ENCODE data around the gene TMPRSS11D.
A peak's percentile ranks its signal among the peaks of the same experiment; 100 is the strongest.

The TMPRSS11D gene

GRCh38 chr4:67909905-67910584, 26.2 kb upstream of the TMPRSS11D start:
- Mint-ChIP-seq H3K27me3 (peaks cover 3% of the 10 kb centered on the region), H3K4me1 (no peaks in the 10 kb centered on the region), H3K4me3 (no peak overlapping the region), H3K9me3 (peaks cover 7% of the 10 kb centered on the region), H3K36me3 (peaks cover 2% of the 10 kb centered on the region), H3K27ac (no peak overlapping the region)
- no peak for ATAC-seq (ENCODE audit: low read depth)
- peak in 1 of 2 donors; percentile 12 for DNase-seq (ENCODE audit: low spot score in 2 of 2)

GRCh38 chr4:67907650-67908049, 23.8 kb upstream of the TMPRSS11D start:
- DNase-seq (ENCODE audit: low spot score in 2 of 2), result no peak
- peaks cover 2% of the 10 kb centered on the region for H3K36me3 Mint-ChIP-seq
- H3K9me3 Mint-ChIP-seq, result peaks cover 7% of the 10 kb centered on the region
- peaks cover 3% of the 10 kb centered on the region for H3K27me3 Mint-ChIP-seq
- ATAC-seq (ENCODE audit: low read depth), result no peak
- no peak overlapping the region for H3K4me3 Mint-ChIP-seq
- H3K27ac Mint-ChIP-seq, result no peak overlapping the region
- H3K4me1 Mint-ChIP-seq, result no peaks in the 10 kb centered on the region

- Mint-ChIP-seq H3K9me3 (no peaks in the 10 kb centered on the region), H3K27me3 (no peaks in the 10 kb centered on the region), H3K36me3 (no peaks in the 10 kb centered on the region), H3K27ac (no peak overlapping the region), H3K4me3 (no peak overlapping the region), H3K4me1 (no peaks in the 10 kb centered on the region)
- no peak for ATAC-seq (ENCODE audit: low read depth)
- no peak for DNase-seq (ENCODE audit: low spot score in 2 of 2)
Observed at GRCh38 chr4:67899096-67899495, 15.3 kb upstream of the TMPRSS11D start.

- DNase-seq (ENCODE audit: low spot score in 2 of 2) (no peak), ATAC-seq (ENCODE audit: low read depth) (no peak)
- no peak overlapping the region for H3K27ac Mint-ChIP-seq
- no peak overlapping the region for H3K4me3 Mint-ChIP-seq
- no peaks in the 10 kb centered on the region for H3K36me3 Mint-ChIP-seq
- no peaks in the 10 kb centered on the region for H3K4me1 Mint-ChIP-seq
- no peaks in the 10 kb centered on the region for H3K9me3 Mint-ChIP-seq
- H3K27me3 Mint-ChIP-seq, result no peaks in the 10 kb centered on the region
Observed at GRCh38 chr4:67897686-67898085, 13.9 kb upstream of the TMPRSS11D start.

GRCh38 chr4:67896421-67897065, 12.7 kb upstream of the TMPRSS11D start:
- H3K9me3 Mint-ChIP-seq, result no peaks in the 10 kb centered on the region
- H3K27ac Mint-ChIP-seq, result no peak overlapping the region
- no peak overlapping the region for H3K4me3 Mint-ChIP-seq
- H3K4me1 Mint-ChIP-seq, result no peaks in the 10 kb centered on the region
- H3K36me3 Mint-ChIP-seq, result no peaks in the 10 kb centered on the region
- ATAC-seq (ENCODE audit: low read depth), result no peak
- DNase-seq (ENCODE audit: low spot score in 2 of 2), result no peak
- no peaks in the 10 kb centered on the region for H3K27me3 Mint-ChIP-seq

- no peak for DNase-seq (ENCODE audit: low spot score in 2 of 2)
- Mint-ChIP-seq H3K27ac (no peak overlapping the region), H3K4me1 (peaks cover 4% of the 10 kb centered on the region), H3K4me3 (no peak overlapping the region), H3K9me3 (no peaks in the 10 kb centered on the region), H3K36me3 (no peaks in the 10 kb centered on the region), H3K27me3 (no peaks in the 10 kb centered on the region)
- ATAC-seq (ENCODE audit: low read depth), result no peak
Observed at GRCh38 chr4:67894659-67895058, 10.9 kb upstream of the TMPRSS11D start.

- Mint-ChIP-seq H3K9me3 (no peaks in the 10 kb centered on the region), H3K27ac (no peak overlapping the region), H3K27me3 (no peaks in the 10 kb centered on the region), H3K4me3 (no peak overlapping the region), H3K36me3 (no peaks in the 10 kb centered on the region), H3K4me1 (peaks cover 4% of the 10 kb centered on the region)
- ATAC-seq (ENCODE audit: low read depth) (no peak), DNase-seq (ENCODE audit: low spot score in 2 of 2) (no peak)
Observed at GRCh38 chr4:67892905-67893304, 9.1 kb upstream of the TMPRSS11D start.

- no peak overlapping the region for H3K4me3 Mint-ChIP-seq
- no peaks in the 10 kb centered on the region for H3K9me3 Mint-ChIP-seq
- no peak overlapping the region for H3K27ac Mint-ChIP-seq
- no peak for ATAC-seq (ENCODE audit: low read depth)
- no peaks in the 10 kb centered on the region for H3K27me3 Mint-ChIP-seq
- H3K36me3 Mint-ChIP-seq, result no peaks in the 10 kb centered on the region
- peaks cover 4% of the 10 kb centered on the region for H3K4me1 Mint-ChIP-seq
- no peak for DNase-seq (ENCODE audit: low spot score in 2 of 2)
Observed at GRCh38 chr4:67892253-67892652, 8.5 kb upstream of the TMPRSS11D start.

- Mint-ChIP-seq H3K4me1 (peaks cover 4% of the 10 kb centered on the region), H3K36me3 (no peaks in the 10 kb centered on the region), H3K27ac (no peak overlapping the region), H3K4me3 (no peak overlapping the region), H3K9me3 (no peaks in the 10 kb centered on the region), H3K27me3 (no peaks in the 10 kb centered on the region)
- DNase-seq (ENCODE audit: low spot score in 2 of 2) (no peak), ATAC-seq (ENCODE audit: low read depth) (no peak)
Observed at GRCh38 chr4:67891645-67892044, 7.8 kb upstream of the TMPRSS11D start.

GRCh38 chr4:67886281-67886680, 2.5 kb upstream of the TMPRSS11D start:
- DNase-seq (ENCODE audit: low spot score in 2 of 2), result no peak
- H3K9me3 Mint-ChIP-seq, result no peaks in the 10 kb centered on the region
- no peak for ATAC-seq (ENCODE audit: low read depth)
- H3K27me3 Mint-ChIP-seq, result peaks cover 6% of the 10 kb centered on the region
- H3K36me3 Mint-ChIP-seq, result peaks cover 2% of the 10 kb centered on the region
- H3K27ac Mint-ChIP-seq, result no peak overlapping the region
- H3K4me1 Mint-ChIP-seq, result peaks cover 4% of the 10 kb centered on the region
- H3K4me3 Mint-ChIP-seq, result no peak overlapping the region

GRCh38 chr4:67885762-67886161, 2.0 kb upstream of the TMPRSS11D start:
- H3K4me3 Mint-ChIP-seq, result no peak overlapping the region

GRCh38 chr4:67884701-67885100, 899 bp upstream of the TMPRSS11D start:
- Mint-ChIP-seq H3K27me3 (peaks cover 6% of the 10 kb centered on the region), H3K9me3 (no peaks in the 10 kb centered on the region), H3K36me3 (peaks cover 2% of the 10 kb centered on the region), H3K27ac (no peak overlapping the region), H3K4me1 (peaks cover under 1% of the 10 kb centered on the region), H3K4me3 (no peak overlapping the region)
- ATAC-seq (ENCODE audit: low read depth), result no peak
- DNase-seq (ENCODE audit: low spot score in 2 of 2), result no peak

More at GRCh38 chr4:67885762-67886161, 2.0 kb upstream of the TMPRSS11D start:
- no peaks in the 10 kb centered on the region for H3K9me3 Mint-ChIP-seq
- H3K4me1 Mint-ChIP-seq, result peaks cover 4% of the 10 kb centered on the region
- no peak for DNase-seq (ENCODE audit: low spot score in 2 of 2)
- peaks cover 2% of the 10 kb centered on the region for H3K36me3 Mint-ChIP-seq
- H3K27me3 Mint-ChIP-seq, result peaks cover 6% of the 10 kb centered on the region
- no peak for ATAC-seq (ENCODE audit: low read depth)
- H3K27ac Mint-ChIP-seq, result no peak overlapping the region

GRCh38 chr4:67883458-67883857, 344 bp downstream of the TMPRSS11D start:
- H3K4me3 Mint-ChIP-seq, result no peak overlapping the region
- H3K36me3 Mint-ChIP-seq, result peaks cover 4% of the 10 kb centered on the region
- no peak overlapping the region for H3K27ac Mint-ChIP-seq
- ATAC-seq (ENCODE audit: low read depth) (no peak), DNase-seq (ENCODE audit: low spot score in 2 of 2) (no peak)
- peaks cover 2% of the 10 kb centered on the region for H3K9me3 Mint-ChIP-seq
- peaks cover 9% of the 10 kb centered on the region for H3K27me3 Mint-ChIP-seq
- H3K4me1 Mint-ChIP-seq, result no peaks in the 10 kb centered on the region

- peaks cover 2% of the 10 kb centered on the region for H3K9me3 Mint-ChIP-seq
- H3K36me3 Mint-ChIP-seq, result peaks cover 4% of the 10 kb centered on the region
- peaks cover 12% of the 10 kb centered on the region for H3K27me3 Mint-ChIP-seq
- ATAC-seq (ENCODE audit: low read depth) (no peak), DNase-seq (ENCODE audit: low spot score in 2 of 2) (no peak)
- no peak overlapping the region for H3K27ac Mint-ChIP-seq
- no peaks in the 10 kb centered on the region for H3K4me1 Mint-ChIP-seq
- no peak overlapping the region for H3K4me3 Mint-ChIP-seq
Observed at GRCh38 chr4:67880866-67881610, 2.8 kb downstream of the TMPRSS11D start.
